ENCODE data around the gene PGLYRP2. TPM values are rescaled to one million over a fixed set of nuclear protein-coding genes. Genes with fewer than 3 reads are reported as not detected.

The PGLYRP2 gene
- total and polyA plus RNA-seq, 9 of the 15 experiments (the other 6 are each of a cell fraction or from before 2014, with no cell fraction given): not detected

DNA sequence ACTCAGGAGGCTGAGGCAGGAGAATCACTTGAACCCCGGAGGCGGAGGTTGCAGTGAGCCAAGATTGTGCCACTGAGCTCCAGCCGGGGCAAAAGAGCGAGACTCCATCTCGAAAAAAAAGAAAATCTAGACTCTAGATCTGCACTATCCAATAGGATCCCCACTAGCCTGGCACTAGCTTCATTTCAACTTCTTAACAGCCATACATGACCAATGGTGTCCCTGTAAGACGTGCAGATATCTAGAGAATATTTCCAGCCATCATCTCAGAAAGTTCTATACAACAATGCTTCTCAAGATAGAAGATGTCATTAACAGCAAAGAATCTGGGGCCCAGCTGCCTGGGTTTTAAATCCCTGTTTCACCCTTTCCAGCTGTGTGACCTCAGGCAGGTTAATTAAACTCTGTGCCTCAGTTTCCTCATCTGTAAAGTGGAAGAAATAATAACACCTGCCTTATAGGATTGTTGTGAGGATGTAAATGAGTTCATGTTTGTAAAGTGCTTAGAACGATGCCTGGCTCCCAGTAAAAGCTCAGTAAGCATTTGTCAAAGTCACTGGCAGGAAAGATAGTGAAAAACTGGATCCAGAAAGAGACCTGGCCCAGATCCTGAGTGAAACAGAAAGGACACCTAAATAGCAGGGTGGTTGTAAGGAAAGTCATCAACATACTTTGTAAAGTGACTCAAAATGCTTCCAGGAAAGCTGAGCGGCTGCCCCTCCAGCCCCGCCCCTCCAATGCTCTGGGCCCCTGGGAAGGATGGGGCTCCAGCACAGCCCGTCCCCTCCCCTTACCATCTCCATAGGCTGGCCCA, 43.1 kb downstream of the PGLYRP2 start:
- ChIA-PET CTCF (ENCODE audit: low intra/inter-chr PET ratio) (no interaction called here), POLR2A (interaction anchor here (0.6 to 2.3 kb wide), 7 partner anchors 10 to 1557 kb away, joined by 3 to 6 read pairs (median 4); partner anchors contain the start of gene AKAP8L)
- Histone ChIP-seq H3K9ac (ENCODE audit: insufficient read depth in 1 of 2, low read depth in 2 of 2, low read length in 2 of 2) (no peak overlapping the region; a peak in 1 of 4 replicates), H3K4me2 (ENCODE audit: insufficient read depth, low read length) (no peak overlapping the region; the same call in 1 of the 2 replicates), H4K20me1 (replicated peaks; ENCODE audit: control insufficient read depth, insufficient read depth, low read length) (no peaks in the 10 kb centered on the region), H3K9me3 (replicated peaks; ENCODE audit: control insufficient read depth, insufficient read depth, low read depth, low read length) (no peaks in the 10 kb centered on the region), H3K79me2 (ENCODE audit: control insufficient read depth, insufficient read depth, low read length) (peaks cover 15% of the 10 kb centered on the region), H3K9me1 (ENCODE audit: control insufficient read depth, insufficient read depth, low read length) (peaks cover 2% of the 10 kb centered on the region), H3K27me3 (ENCODE audit: control insufficient read depth in 2 of 2, insufficient read depth in 2 of 2, low read length in 2 of 2) (peaks cover 14 to 33% of the 10 kb centered on the region in 2 experiments; a peak in 4 of 5 replicates), H2AFZ (ENCODE audit: low read depth, low read length) (no peak overlapping the region), H3K36me3 (ENCODE audit: control insufficient read depth, insufficient read depth, low read length) (peaks cover under 1% of the 10 kb centered on the region; the same call in 1 of the 3 replicates), H3K4me1 (replicated peaks in 1 of 2; ENCODE audit: control insufficient read depth in 2 of 2, insufficient read depth in 2 of 2, low read length in 2 of 2) (peaks cover 11 to 53% of the 10 kb centered on the region in 2 experiments), H3K27ac (ENCODE audit: extremely low read depth, low read depth, low read length) (no peak overlapping the region), H3K4me3 (no peak overlapping the region)
- FAIRE-seq (peak; percentile 52), DNase-seq (ENCODE audit: extremely low read depth in 1 of 4, low spot score in 3 of 4) (peak; percentile 27 to 57 (median 49)), ATAC-seq (no peak)
- TF ChIP-seq FOSL1 (tag; conservative IDR thresholded peaks at IDR 0.05) (peak; percentile 49), ZNF431 (CRISPR knock-in tag; IDR thresholded peaks at IDR 0.05) (peak; percentile 65; the same call in 1 of the 2 replicates), MEIS2 (IDR thresholded peaks at IDR 0.05; ENCODE audit: partially characterized antibody) (peak; percentile 38), RBM17 (IDR thresholded peaks at IDR 0.05; ENCODE audit: borderline replicate concordance, low read depth, low read length) (no peak), ARID1B (IDR thresholded peaks at IDR 0.05) (0 out of 2 replicates have a peak, but pooled peaks have one; percentile 10), MAZ (CRISPR knock-in tag; conservative IDR thresholded peaks at IDR 0.05 in 1 of 2, IDR thresholded peaks at IDR 0.05 in 1 of 2) (peak in 1 of 2 experiments; percentile 39; a peak in 1 of 4 replicates), FOXK2 (conservative IDR thresholded peaks at IDR 0.05 in 1 of 2, IDR thresholded peaks at IDR 0.05 in 1 of 2; ENCODE audit: low read depth in 2 of 2) (no peak)
- TF ChIP-seq, protein P1, sequence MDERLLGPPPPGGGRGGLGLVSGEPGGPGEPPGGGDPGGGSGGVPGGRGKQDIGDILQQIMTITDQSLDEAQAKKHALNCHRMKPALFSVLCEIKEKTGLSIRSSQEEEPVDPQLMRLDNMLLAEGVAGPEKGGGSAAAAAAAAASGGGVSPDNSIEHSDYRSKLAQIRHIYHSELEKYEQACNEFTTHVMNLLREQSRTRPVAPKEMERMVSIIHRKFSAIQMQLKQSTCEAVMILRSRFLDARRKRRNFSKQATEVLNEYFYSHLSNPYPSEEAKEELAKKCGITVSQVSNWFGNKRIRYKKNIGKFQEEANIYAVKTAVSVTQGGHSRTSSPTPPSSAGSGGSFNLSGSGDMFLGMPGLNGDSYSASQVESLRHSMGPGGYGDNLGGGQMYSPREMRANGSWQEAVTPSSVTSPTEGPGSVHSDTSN (CRISPR knock-in tag; IDR thresholded peaks at IDR 0.05; ENCODE audit: low read depth): no peak
- TF ChIP-seq, protein P1 (tag; conservative IDR thresholded peaks at IDR 0.05; ENCODE audit: low read depth): peak; percentile 64
- TF ChIP-seq, protein P2, sequence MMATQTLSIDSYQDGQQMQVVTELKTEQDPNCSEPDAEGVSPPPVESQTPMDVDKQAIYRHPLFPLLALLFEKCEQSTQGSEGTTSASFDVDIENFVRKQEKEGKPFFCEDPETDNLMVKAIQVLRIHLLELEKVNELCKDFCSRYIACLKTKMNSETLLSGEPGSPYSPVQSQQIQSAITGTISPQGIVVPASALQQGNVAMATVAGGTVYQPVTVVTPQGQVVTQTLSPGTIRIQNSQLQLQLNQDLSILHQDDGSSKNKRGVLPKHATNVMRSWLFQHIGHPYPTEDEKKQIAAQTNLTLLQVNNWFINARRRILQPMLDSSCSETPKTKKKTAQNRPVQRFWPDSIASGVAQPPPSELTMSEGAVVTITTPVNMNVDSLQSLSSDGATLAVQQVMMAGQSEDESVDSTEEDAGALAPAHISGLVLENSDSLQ (IDR thresholded peaks at IDR 0.05): peak; percentile 63
- intact Hi-C loops (cut with micrococcal nuclease) (no loop called here), in situ Hi-C loops (cut with MboI) (no loop called here)
- 35% methylated on average over 10 of the region's 10 CpGs for WGBS (ENCODE audit: insufficient coverage, low coverage, missing lambda C conversion rate)
- BruUV-seq (replicated peaks): no TSS peak
